Tibial artery (tissue), 4 donors: Measurements from ENCODE around the gene BYSL.

Experiments
- DNase-seq, 2 donors: peaks; one replicate each; pipeline ENCODE4 v3.0.0-alpha.2; 2019
- H3K27ac ChIP-seq, 2 donors: fragments of 200-600 bp; sonication (generic) in 1 of 2; 1 replicate in 1 of 2; 2 replicates in 1 of 2; pipeline ENCODE4 v1.5.1; 2018 to 2019; ENCODE audit warnings: mild to moderate bottlenecking in 1 of 2
- H3K27me3 ChIP-seq, 2 donors: fragments of 200-600 bp; sonication (generic) in 1 of 2; one replicate each; pipeline versions ENCODE4 v1.5.1 to v1.6.0; 2016 to 2019
- H3K36me3 ChIP-seq, 3 donors: fragments of 200-600 bp; sonication (generic) in 2 of 3; one replicate each; pipeline ENCODE4 v1.5.1; 2016 to 2019; ENCODE audit warnings: mild to moderate bottlenecking in 2 of 3
- H3K4me1 ChIP-seq, 4 donors: fragments of 200-600 bp; sonication (generic) in 2 of 4; 1 replicate in 3 of 4; 2 replicates in 1 of 4; pipeline ENCODE4 v1.5.1; 2016 to 2019
- H3K4me3 ChIP-seq, 2 donors: fragments of 200-600 bp; sonication (generic) in 1 of 2; 1 replicate in 1 of 2; 2 replicates in 1 of 2; pipeline ENCODE4 v1.5.1; 2018 to 2019; ENCODE audit warnings: mild to moderate bottlenecking in 2 of 2
- H3K9me3 ChIP-seq, 3 donors: fragments of 200-600 bp; sonication (generic) in 1 of 3; one replicate each; pipeline ENCODE4 v1.5.1; 2016 to 2019
- CTCF ChIP-seq, 2 experiments: fragments of 200-600 bp in 1 of 2; fragments of 450-650 bp in 1 of 2; IDR thresholded peaks; one replicate each; pipeline ENCODE4 v1.5.1; 2017 to 2019; ENCODE audit warnings: antibody characterized with exemption in 2 of 2, mild to moderate bottlenecking in 1 of 2, moderate library complexity in 1 of 2
- intact Hi-C: fragments of 100-400 bp; cut with DNase I; formaldehyde crosslinking; loops from one replicate; pipeline ENCODE4 v1.15.0; 2023; ENCODE audit warnings: low total_unique reads

BYSL gene

GRCh38 chr6:41947581-41948220 is 26.4 kb downstream of the BYSL start:
- intact Hi-C loops, result no loop called here
- no peak for TF ChIP-seq CTCF (IDR thresholded peaks at IDR 0.05)
- no peak for DNase-seq
- Histone ChIP-seq H3K27me3 (no peaks in the 10 kb centered on the region), H3K27ac (no peak overlapping the region), H3K9me3 (no peaks in the 10 kb centered on the region), H3K36me3 (peaks cover 0 to 11% (median 0%) of the 10 kb centered on the region in 3 donors), H3K4me1 (no peaks in the 10 kb centered on the region), H3K4me3 (no peak overlapping the region)

- Histone ChIP-seq H3K4me3 (no peak overlapping the region), H3K4me1 (no peaks in the 10 kb centered on the region), H3K27me3 (no peaks in the 10 kb centered on the region), H3K27ac (no peak overlapping the region), H3K36me3 (peaks cover 0 to 18% (median 0%) of the 10 kb centered on the region in 3 donors), H3K9me3 (no peaks in the 10 kb centered on the region)
- no peak for DNase-seq
- TF ChIP-seq CTCF (IDR thresholded peaks at IDR 0.05), result no peak
- intact Hi-C loops, result no loop called here
Observed at GRCh38 chr6:41954668-41955067, 33.4 kb downstream of the BYSL start.

GRCh38 chr6:41955412-41955811 is 34.1 kb downstream of the BYSL start:
- Histone ChIP-seq H3K36me3 (peaks cover 0 to 15% (median 0%) of the 10 kb centered on the region in 3 donors), H3K27ac (no peak overlapping the region), H3K27me3 (no peaks in the 10 kb centered on the region), H3K4me3 (no peak overlapping the region), H3K4me1 (no peaks in the 10 kb centered on the region), H3K9me3 (no peaks in the 10 kb centered on the region)
- no peak for TF ChIP-seq CTCF (IDR thresholded peaks at IDR 0.05)
- no peak for DNase-seq
- intact Hi-C loops, result no loop called here

DNA sequence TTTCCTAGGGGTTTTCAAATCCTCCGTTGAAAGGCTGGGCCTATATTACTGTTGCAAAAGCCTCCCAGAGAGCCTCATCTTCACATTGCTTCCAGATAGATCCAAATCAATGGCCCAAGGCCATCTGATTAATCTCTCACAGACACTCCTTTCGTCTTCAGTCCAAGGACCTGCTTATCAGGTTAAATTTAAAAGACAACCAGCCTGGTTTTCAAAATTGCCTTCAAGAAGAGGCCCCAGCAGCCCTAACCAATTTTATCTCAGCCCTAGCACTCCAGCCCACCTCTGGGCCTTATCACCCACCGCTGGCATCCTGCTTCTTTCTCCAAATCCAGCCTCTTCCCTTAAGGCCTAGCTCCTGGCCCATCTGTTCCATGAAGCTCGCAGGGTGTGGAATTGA is 35.8 kb downstream of the BYSL start:
- no peak for DNase-seq
- Histone ChIP-seq H3K4me1 (no peaks in the 10 kb centered on the region), H3K27me3 (no peaks in the 10 kb centered on the region), H3K27ac (no peak overlapping the region), H3K4me3 (no peak overlapping the region), H3K9me3 (no peaks in the 10 kb centered on the region), H3K36me3 (peaks cover 0 to 8% (median 0%) of the 10 kb centered on the region in 3 donors)
- intact Hi-C loops, result no loop called here
- no peak for TF ChIP-seq CTCF (IDR thresholded peaks at IDR 0.05)

- Histone ChIP-seq H3K27ac (no peak overlapping the region), H3K4me3 (no peak overlapping the region), H3K36me3 (peaks cover 0 to 8% (median 0%) of the 10 kb centered on the region in 3 donors), H3K9me3 (no peaks in the 10 kb centered on the region), H3K27me3 (no peaks in the 10 kb centered on the region), H3K4me1 (no peaks in the 10 kb centered on the region)
- no peak for DNase-seq
- intact Hi-C loops, result no loop called here
- TF ChIP-seq CTCF (IDR thresholded peaks at IDR 0.05), result no peak
Observed at GRCh38 chr6:41958022-41958856, 36.9 kb downstream of the BYSL start.
